GM19240 (cell line): ENCODE measurements around the gene THNSL1.
"Not testable (repeated sequence)": the region's sequence is repeated elsewhere in the genome, so short reads cannot be mapped to it uniquely, and the experiment has no call there.

Experiments
- DNase-seq: peaks from one replicate; pipeline ENCODE4 v3.0.0; 2011; ENCODE audit warnings: low spot score; ENCODE audit not compliant: insufficient read length

Gene THNSL1, protein sequence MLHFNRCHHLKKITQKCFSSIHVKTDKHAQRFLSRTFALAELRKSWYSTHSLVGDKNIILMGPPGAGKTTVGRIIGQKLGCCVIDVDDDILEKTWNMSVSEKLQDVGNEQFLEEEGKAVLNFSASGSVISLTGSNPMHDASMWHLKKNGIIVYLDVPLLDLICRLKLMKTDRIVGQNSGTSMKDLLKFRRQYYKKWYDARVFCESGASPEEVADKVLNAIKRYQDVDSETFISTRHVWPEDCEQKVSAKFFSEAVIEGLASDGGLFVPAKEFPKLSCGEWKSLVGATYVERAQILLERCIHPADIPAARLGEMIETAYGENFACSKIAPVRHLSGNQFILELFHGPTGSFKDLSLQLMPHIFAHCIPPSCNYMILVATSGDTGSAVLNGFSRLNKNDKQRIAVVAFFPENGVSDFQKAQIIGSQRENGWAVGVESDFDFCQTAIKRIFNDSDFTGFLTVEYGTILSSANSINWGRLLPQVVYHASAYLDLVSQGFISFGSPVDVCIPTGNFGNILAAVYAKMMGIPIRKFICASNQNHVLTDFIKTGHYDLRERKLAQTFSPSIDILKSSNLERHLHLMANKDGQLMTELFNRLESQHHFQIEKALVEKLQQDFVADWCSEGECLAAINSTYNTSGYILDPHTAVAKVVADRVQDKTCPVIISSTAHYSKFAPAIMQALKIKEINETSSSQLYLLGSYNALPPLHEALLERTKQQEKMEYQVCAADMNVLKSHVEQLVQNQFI

GRCh38 chr10:25016376-25017153, at the start of gene THNSL1:
THNSL1 (plus strand) TSS chr10:25016612; CDS start chr10:25023224, 6,612 bp downstream.
- DNase-seq, result peak; percentile 83

GRCh38 chr10:24966962-24967481, 49.4 kb upstream of the THNSL1 start:
- DNase-seq, result no peak

DNA sequence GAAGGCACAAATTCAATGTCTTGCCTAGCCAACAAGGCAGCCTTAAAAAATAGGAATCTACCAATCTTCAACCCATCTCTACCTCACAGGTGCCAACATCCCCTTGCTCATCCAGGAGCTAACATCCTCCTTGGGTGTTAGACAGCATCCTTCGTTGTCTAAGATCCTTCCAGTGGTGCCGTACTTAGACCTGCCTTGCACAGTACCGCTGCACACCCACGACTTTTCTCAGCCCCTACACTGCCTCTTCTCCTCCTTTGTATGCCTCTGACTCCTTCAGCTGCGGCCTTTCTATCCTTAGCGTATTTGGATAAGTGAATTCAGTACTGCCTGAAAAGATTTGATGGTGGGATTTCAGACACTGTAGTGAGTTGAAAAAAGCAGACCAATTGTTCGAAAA, 48.1 kb upstream of the THNSL1 start:
- no peak for DNase-seq

GRCh38 chr10:24968951-24969350, 47.5 kb upstream of the THNSL1 start:
- not testable (repeated sequence) for DNase-seq

- DNase-seq, result no peak
These were observed 46.6 kb upstream of the THNSL1 start for GRCh38 chr10:24969841-24970281.

DNA sequence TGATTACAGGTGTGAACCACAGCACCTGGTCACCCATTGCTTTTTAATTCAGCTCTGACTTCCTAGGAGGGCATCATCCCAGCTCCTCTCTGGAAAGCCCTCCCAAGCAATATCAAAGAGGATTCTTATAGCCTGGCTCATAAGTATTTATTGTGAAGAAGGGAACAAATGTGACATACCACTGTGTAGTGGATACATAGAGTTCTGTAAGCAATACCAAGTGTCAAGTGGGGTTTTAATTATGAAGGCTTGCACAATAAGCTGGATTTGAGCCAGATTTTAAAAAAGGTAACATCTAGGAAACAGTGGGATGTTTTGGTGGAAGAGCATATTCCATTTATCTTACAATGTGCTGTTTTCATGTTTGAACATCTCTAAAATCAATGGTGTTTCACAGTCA, 45.0 kb upstream of the THNSL1 start:
- DNase-seq, result no peak

DNA sequence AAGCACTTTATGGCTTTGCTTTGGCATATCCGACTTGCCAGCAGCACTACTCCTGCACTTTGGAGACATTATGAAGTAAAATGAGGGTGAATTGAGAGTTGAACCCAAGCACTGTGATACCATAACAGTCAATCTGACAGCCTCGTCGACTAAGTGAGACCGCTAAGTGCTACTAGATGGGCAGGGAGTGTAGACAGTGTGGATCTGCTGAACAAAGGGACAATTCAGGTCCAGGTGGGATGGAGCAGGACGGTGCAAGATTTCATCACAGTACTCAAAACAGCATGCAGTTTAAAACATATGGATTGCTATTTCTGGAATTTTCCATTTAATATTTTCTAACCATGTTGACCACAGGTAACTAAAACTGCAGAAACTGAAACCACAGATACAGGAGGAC, 43.2 kb upstream of the THNSL1 start:
- DNase-seq, result no peak

DNA sequence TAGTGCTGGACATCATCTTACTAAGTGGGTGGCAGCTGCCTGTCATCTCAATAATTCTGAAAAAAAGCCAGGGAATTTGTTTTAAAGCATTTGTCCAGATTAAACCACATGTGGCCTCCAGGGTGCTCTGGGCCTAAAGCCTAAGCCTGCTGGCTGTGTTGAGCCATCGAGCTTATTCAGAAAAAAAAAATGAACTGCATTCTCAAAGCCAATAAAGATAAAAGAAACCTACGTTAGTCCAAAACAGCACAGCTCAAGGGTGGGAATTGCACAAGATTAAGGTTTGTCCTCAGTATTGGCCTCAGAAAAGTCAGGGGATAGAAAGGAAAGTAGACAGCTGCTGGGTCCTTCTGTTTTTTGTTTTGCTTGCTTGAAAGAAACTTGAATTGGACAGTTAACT, 41.4 kb upstream of the THNSL1 start:
- no peak for DNase-seq

- DNase-seq, result no peak
These were observed 36.7 kb upstream of the THNSL1 start for GRCh38 chr10:24979685-24980084.

DNA sequence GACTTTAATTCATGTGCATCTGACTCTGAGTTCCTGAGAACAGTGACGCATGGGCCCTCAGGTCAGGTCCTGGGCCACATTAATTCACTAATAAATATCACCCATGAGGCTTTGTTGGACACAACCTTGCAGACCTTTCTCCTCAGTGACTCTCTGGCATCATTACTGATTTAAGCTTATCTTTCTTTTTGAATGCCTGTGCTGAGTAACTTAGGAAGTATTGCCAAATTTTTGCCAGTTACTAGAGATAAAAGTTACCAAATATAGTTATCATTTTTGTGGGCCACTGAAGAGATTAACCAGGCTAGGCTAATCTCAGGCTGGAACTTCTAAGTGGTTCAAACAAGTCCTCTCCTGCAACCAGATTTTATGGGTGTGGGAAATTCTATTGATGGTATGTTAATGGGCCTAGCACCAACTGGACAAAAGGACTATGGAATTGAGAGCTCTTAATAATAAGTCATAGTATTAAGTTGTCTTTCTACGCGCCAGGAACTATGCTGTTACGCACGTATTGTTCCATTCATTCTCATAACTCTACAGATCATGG, 35.2 kb upstream of the THNSL1 start:
- DNase-seq, result no peak

DNA sequence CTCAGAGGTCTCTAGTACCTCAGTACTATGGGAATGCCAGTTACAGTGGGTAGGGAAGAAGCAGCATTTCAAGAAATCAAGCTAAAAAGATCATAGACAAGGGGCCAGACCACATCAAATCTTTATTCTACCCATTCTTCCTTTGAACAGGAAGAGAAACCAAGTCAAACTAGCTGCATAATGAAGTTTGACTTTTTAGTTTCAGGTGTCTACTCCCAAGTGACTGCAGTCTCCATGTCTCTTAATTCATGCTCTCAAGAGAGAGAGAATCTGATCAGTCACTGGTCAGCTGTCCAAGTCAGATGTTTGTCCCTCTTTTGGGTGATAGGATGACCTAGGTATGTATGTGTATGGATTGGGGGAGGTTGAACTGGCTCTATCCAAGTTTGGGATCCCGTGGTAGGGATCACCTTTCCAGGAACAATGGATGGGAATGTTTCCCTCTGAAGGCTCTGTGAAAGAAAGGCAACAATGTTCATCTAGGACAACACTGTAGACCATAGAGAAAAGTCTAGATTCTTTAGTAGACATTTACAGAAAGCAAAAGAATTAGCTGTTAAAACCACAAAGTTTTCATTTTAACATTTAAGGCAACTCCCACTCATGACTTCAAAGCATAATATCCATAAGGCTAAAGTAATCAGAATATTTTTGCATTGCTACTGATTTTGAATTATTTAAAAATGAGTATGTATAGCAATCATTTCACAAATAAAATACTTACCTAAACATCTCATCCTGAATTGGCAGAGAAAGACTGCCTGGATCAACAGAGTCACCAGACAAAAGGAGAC, 33.9 kb upstream of the THNSL1 start:
- DNase-seq, result no peak

- no peak for DNase-seq
These were observed 33.3 kb upstream of the THNSL1 start for GRCh38 chr10:24983130-24983529.

- no peak for DNase-seq
These were observed 32.5 kb upstream of the THNSL1 start for GRCh38 chr10:24983946-24984345.

GRCh38 chr10:24984906-24985305, 31.5 kb upstream of the THNSL1 start:
- no peak for DNase-seq

- no peak for DNase-seq
These were observed 27.4 kb upstream of the THNSL1 start for GRCh38 chr10:24988831-24989640.

DNA sequence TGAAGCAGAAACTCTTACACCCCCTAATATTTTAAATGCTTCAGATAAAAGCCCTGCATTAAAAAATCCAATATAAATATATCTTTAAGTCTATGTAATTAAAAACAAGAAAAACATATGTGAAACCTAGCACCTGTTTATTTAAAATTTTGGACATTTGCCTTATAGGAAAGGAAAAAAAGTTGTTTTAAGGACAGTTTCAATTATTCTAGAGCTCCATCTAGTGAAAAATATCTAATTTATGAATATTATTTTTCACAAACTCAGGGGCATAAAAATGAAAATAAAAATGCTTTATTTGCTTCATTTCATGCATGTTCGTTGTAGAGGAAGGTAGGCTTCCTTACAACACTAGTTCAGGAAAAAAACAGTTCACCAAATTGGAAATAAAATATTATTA, 26.5 kb upstream of the THNSL1 start:
- DNase-seq, result no peak

DNA sequence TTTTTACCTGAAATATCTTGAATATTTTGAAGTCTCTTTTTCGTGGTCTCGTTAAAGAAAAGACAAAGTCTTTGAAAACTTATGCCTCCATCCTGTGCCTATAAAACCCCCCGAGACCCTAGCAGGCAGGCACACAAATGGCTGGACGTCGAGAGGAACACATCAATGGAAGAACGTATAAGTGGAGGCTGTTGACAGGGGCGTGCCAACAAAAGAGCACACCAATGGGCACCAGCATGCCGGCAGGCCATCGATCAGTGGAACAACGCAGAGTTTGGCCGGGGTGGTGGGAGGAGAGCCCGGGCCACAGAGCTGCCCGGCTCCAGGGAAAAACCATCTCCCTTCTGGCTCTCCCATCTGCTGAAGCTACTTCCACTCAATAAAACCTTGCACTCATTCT, 25.1 kb upstream of the THNSL1 start:
- no peak for DNase-seq

GRCh38 chr10:24992512-24993133, 23.8 kb upstream of the THNSL1 start:
- no peak for DNase-seq

DNA sequence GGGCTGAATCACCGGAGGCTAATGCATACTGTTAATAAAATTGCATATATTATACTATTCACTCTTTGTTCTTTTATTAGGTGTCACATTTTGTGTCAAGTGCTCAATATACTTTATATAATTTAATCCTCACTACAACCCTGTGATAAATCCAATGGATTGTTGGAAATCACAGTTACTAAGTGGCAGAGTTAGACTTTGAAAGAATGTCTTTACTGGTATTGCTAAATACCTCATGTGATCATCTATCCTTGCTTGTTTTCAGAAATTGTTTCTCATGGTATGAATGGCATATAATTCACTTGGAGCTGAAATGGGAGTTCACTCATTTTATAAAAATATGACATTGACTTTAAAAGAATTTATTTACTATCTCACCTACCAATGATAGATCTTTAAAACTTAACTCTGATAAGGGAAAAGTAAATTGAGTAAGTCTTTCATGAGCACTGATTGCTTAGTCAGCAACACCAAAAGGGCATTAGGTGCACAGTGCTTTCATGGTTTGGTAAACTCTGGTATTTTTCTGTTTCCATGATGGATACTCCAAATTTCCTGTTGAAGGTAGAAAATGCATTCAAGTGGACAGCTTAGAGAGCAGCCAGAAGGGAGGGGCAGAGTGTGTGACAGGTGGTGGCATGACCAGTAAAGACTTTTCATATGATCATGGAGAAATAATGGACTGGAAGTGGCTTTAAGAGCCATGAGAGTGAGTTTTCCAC, 23.0 kb upstream of the THNSL1 start:
- DNase-seq, result no peak
